Measurements from ENCODE around the gene LETM1. TPM values are rescaled to one million over a fixed set of nuclear protein-coding genes. Genes with fewer than 3 reads are reported as not detected.

The LETM1 gene
- total and polyA plus RNA-seq, 2 of the 13 experiments (the other 11 are each of a cell fraction or from before 2014, with no cell fraction given) = 9.7 to 41.6 TPM

- TF ChIP-seq, protein P1, sequence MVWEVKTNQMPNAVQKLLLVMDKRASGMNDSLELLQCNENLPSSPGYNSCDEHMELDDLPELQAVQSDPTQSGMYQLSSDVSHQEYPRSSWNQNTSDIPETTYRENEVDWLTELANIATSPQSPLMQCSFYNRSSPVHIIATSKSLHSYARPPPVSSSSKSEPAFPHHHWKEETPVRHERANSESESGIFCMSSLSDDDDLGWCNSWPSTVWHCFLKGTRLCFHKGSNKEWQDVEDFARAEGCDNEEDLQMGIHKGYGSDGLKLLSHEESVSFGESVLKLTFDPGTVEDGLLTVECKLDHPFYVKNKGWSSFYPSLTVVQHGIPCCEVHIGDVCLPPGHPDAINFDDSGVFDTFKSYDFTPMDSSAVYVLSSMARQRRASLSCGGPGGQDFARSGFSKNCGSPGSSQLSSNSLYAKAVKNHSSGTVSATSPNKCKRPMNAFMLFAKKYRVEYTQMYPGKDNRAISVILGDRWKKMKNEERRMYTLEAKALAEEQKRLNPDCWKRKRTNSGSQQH (CRISPR knock-in tag; IDR thresholded peaks at IDR 0.05; ENCODE audit: low read depth) = no peak
- TF ChIP-seq, protein P2, sequence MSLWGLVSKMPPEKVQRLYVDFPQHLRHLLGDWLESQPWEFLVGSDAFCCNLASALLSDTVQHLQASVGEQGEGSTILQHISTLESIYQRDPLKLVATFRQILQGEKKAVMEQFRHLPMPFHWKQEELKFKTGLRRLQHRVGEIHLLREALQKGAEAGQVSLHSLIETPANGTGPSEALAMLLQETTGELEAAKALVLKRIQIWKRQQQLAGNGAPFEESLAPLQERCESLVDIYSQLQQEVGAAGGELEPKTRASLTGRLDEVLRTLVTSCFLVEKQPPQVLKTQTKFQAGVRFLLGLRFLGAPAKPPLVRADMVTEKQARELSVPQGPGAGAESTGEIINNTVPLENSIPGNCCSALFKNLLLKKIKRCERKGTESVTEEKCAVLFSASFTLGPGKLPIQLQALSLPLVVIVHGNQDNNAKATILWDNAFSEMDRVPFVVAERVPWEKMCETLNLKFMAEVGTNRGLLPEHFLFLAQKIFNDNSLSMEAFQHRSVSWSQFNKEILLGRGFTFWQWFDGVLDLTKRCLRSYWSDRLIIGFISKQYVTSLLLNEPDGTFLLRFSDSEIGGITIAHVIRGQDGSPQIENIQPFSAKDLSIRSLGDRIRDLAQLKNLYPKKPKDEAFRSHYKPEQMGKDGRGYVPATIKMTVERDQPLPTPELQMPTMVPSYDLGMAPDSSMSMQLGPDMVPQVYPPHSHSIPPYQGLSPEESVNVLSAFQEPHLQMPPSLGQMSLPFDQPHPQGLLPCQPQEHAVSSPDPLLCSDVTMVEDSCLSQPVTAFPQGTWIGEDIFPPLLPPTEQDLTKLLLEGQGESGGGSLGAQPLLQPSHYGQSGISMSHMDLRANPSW (CRISPR knock-in tag; IDR thresholded peaks at IDR 0.05; ENCODE audit: borderline replicate concordance) = no peak
- TF ChIP-seq PHF5A (CRISPR knock-in tag; IDR thresholded peaks at IDR 0.05; ENCODE audit: low read depth, unreplicated experiment) (peak; percentile 37), ZNF777 (CRISPR knock-in tag; IDR thresholded peaks at IDR 0.05) (peak; percentile 96), FOSL2 (CRISPR knock-in tag; IDR thresholded peaks at IDR 0.05) (peak; percentile 17; the same call in 1 of the 2 replicates), CEBPB (IDR thresholded peaks at IDR 0.05; ENCODE audit: borderline replicate concordance, low read depth, low read length) (no peak), THAP11 (CRISPR knock-in tag; IDR thresholded peaks at IDR 0.05) (peak; percentile 32), ZNF30 (CRISPR knock-in tag; IDR thresholded peaks at IDR 0.05) (no peak), NR1H2 (CRISPR knock-in tag; IDR thresholded peaks at IDR 0.05; ENCODE audit: borderline replicate concordance, low read depth) (no peak), NFYC (CRISPR knock-in tag; IDR thresholded peaks at IDR 0.05) (peak; percentile 65), KLF16 (CRISPR knock-in tag; IDR thresholded peaks at IDR 0.05) (peak in 1 of 2 experiments; percentile 40; a peak in 1 of 4 replicates), SIN3A (IDR thresholded peaks at IDR 0.05; ENCODE audit: borderline replicate concordance, low read depth, low read length) (peak; percentile 21; the same call in 1 of the 2 replicates), GATA4 (IDR thresholded peaks at IDR 0.05; ENCODE audit: borderline replicate concordance, low read depth) (no peak), SAFB2 (CRISPR knock-in tag; IDR thresholded peaks at IDR 0.05; ENCODE audit: borderline replicate concordance, low read depth) (peak; percentile 87; the same call in 1 of the 2 replicates), PCBP1 (IDR thresholded peaks at IDR 0.05; ENCODE audit: borderline replicate concordance, low read depth, low read length) (no peak), SUZ12 (IDR thresholded peaks at IDR 0.05; ENCODE audit: low read depth, low read length) (no peak), ZNF703 (CRISPR knock-in tag; IDR thresholded peaks at IDR 0.05; ENCODE audit: borderline replicate concordance) (no peak), ZBTB20 (CRISPR knock-in tag; IDR thresholded peaks at IDR 0.05; ENCODE audit: borderline replicate concordance, low read depth) (no peak), ZBTB1 (CRISPR knock-in tag; IDR thresholded peaks at IDR 0.05; ENCODE audit: borderline replicate concordance) (0 out of 2 replicates have a peak, but pooled peaks have one; percentile 37), ZNF616 (CRISPR knock-in tag; IDR thresholded peaks at IDR 0.05; ENCODE audit: low read depth) (peak; percentile 86)
- TF ChIP-seq, protein P3, sequence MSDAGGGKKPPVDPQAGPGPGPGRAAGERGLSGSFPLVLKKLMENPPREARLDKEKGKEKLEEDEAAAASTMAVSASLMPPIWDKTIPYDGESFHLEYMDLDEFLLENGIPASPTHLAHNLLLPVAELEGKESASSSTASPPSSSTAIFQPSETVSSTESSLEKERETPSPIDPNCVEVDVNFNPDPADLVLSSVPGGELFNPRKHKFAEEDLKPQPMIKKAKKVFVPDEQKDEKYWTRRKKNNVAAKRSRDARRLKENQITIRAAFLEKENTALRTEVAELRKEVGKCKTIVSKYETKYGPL (CRISPR knock-in tag; IDR thresholded peaks at IDR 0.05) = no peak
- TF ChIP-seq, protein P4, sequence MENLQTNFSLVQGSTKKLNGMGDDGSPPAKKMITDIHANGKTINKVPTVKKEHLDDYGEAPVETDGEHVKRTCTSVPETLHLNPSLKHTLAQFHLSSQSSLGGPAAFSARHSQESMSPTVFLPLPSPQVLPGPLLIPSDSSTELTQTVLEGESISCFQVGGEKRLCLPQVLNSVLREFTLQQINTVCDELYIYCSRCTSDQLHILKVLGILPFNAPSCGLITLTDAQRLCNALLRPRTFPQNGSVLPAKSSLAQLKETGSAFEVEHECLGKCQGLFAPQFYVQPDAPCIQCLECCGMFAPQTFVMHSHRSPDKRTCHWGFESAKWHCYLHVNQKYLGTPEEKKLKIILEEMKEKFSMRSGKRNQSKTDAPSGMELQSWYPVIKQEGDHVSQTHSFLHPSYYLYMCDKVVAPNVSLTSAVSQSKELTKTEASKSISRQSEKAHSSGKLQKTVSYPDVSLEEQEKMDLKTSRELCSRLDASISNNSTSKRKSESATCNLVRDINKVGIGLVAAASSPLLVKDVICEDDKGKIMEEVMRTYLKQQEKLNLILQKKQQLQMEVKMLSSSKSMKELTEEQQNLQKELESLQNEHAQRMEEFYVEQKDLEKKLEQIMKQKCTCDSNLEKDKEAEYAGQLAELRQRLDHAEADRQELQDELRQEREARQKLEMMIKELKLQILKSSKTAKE (CRISPR knock-in tag; IDR thresholded peaks at IDR 0.05; ENCODE audit: borderline replicate concordance) = no peak
Measured at GRCh38 chr4:1870578-1871443, 14.9 kb upstream of the LETM1 start, which contains the start of gene NSD2 (continued).
